HG03575 (cell line): ENCODE data around the gene CNKSR1.

Source experiments
- ATAC-seq: cut with Tn5 transposase; IDR thresholded peaks from one replicate; pipeline ENCODE4 v1.9.1; 2021; ENCODE audit not compliant: unreplicated experiment, insufficient number of reproducible peaks, low FRiP score; ENCODE audit errors: extremely low read depth

The CNKSR1 gene

GRCh38 chr1:26177182-26177684 is at the start of gene CNKSR1:
Gene CNKSR1 (plus strand): TSS chr1:26177491. CDS start chr1:26177548, 57 bp downstream.
- no peak for ATAC-seq

DNA sequence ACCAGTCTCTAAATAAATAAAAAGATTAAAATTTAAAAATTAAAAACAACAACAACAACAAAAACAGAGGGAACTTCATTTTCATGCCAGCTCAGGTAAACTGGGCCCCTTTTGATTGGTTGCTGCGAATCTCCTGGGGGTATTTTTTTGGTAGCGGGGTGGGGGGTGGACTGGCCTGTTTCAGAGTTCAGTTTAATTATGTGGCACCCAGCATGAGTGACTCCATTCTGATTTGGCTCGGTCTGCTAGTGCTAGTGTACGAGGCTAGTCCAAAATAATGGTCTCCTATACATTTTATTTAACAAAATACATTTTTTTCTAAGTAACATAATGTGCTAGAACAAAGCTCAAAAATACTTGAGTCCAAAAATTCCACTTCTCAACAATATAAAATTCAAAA is 47.5 kb upstream of the CNKSR1 start:
- ATAC-seq, result no peak

DNA sequence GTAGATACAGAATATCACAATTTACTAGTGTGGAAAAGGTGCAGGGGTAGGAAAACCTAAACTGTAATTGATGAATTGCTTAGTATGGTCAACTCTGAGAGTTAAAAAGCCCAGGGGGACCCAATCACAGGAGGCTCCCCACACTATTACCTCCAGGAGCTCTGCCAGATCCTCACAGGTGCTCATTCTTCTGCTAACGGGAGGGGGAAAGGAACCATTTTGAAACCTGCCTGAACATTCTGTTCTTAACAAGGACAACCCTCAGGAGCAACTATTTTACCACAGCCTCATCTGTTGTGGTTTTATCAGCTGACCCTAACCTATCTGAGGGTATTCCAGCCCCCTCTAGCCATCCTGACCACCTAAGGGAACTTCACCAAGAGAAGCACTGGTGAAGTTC is 46.6 kb upstream of the CNKSR1 start:
- ATAC-seq, result no peak

DNA sequence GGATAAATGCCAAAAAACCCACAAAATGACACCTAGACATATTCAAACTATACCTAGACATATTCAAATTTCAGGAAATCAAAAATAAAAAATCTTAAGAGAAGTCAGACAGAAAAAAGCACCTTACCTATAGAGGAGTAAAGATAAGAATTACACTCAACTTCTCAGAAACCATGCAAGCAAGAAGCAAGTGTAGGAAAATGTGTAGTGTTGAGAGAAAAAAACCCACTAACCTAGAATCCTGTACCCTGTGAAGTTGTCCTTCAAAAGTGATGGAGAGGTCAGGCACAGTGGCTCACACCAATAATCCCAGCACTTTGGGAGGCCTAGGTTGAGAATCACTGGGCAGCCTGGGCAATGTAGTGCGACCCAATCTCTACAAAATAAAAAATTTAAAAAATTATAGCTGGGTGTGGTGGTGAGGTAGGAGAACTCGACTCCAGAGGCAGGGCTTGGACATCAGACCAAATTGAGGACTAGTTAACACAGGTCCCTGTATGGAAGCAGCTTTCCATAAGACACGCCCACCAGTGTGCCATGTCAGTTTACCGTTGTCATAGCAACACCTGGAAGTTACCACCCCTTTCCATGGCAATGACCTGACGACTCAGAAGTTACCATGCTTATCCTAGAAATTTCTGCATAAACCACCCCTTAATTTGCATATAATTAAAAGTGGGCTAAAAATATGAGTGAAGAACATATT is 45.0 kb upstream of the CNKSR1 start:
- ATAC-seq, result no peak

DNA sequence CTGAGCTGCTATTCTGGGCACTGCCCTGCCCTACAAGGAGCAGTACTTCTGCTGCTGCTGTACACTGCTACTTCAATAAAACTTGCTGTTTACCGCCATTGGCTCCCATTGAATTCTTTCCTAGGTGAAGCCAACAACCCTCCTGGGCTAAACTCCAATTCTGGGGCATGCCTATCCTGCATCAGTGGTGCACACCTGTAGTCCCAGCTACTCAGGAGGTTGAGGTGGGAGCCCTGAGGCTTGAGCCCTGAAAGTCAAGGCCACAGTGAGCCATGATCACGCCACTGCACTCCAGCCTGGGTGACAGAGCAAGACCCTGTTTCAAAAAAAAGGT is 44.5 kb upstream of the CNKSR1 start:
- no peak for ATAC-seq

DNA sequence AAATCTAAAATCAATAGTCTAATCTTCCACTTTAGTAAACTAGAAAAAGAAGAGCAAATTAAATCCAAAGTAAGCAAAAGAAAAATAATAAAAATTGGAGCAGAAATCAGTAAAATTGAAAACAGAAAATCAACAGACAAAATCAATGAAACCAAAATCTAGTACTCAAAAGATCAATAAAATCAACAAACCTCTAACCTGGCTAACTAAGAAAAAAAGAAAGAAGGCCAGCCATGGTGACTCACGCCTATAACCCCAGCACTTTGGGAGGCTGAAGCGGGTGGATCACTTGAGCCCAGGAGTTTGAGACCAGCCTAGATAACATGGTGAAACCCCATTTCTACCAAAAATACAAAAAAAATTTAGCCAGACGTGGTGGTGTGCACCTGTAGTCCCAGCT is 42.8 kb upstream of the CNKSR1 start:
- ATAC-seq, result no peak

- ATAC-seq, result no peak
Observed at GRCh38 chr1:26138974-26139558, 38.2 kb upstream of the CNKSR1 start.

GRCh38 chr1:26142159-26142558 is 35.1 kb upstream of the CNKSR1 start:
- no peak for ATAC-seq

DNA sequence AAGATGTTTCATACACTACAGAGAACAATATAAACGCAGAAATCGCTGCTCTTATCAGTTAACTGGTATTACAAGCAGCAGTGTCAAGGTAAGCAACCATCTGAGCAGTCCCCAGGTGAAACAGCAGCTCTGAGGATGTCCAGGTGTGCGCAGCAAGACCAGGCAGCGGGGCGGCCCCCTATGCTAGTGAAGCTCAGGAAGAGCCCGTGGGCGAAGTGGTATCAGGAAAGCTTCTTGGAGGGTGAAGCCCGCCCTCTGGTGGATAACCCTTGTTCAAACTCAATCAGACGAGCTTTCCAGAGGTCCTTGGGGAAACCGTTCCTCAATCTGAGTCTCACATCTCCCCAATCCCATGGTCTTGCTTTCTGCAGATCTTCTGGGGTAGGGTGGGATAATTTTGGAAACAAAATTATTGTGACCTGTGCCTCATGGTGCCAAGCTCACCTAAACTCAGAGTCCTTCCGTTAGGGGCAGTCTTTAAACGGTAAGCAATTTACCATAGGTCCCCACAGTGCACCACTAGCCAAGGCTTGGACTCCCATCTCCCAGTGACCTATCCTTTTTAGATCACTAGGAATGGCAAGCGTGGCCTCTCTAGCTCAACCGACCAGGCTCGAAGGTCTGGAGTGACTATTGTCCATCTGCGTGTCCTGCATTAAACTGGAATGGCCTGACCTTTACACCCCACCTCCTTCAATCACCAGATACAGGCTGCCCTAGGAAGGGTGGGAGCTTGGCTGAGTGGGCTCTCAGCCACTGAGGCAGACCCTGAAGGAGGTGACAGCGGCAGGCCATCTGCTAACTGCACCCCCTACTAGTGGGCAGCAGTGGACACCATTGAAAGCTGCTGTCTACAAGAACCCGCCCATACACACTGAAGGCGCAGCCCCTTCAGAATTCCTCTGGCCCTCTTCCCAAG is 32.0 kb upstream of the CNKSR1 start:
- no peak for ATAC-seq

DNA sequence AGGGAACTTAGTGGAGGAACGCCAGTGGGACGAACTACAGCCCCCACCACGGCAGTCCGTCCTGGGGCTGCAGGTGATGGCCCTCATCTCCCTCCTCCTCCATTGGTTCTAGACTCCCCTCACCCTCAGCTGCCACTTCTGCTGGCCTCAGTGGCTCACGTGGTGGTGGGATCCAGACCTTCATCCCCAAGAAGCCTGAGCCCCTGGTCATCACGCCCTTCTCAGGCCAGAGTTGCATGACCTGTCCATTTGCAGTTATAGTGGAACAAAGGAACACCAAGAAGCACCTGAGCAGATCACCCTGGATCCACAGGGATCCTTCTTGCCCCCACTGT is 31.4 kb upstream of the CNKSR1 start:
- ATAC-seq, result no peak

GRCh38 chr1:26148887-26149286 is 28.4 kb upstream of the CNKSR1 start:
- no peak for ATAC-seq

DNA sequence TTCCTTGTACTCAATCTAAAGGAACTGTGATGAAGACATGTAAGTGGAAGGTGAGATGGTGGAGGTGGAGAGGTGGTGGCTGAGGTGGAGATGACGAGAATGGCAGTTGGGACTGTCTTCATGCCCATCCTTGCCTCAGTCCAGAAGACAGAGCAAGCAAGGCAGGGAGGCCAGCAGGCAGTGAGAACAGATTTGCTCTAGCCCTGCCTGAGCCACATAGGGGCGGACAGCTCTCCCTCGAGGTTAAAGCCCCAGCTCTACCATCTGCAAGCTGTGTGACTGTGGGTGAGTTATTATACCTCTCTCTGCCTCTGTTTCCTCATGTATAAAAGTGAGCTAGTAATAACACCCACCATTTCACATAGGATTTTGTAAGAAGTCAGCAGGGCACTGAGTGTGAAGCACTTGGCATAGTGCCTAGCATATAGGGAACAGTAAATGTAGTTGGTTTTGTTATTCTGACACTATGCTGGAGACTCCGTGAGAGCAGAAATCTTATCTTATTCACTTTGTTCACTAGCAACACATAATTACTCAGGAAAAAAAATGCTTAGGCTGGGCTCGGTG is 23.2 kb upstream of the CNKSR1 start:
- ATAC-seq, result no peak

- no peak for ATAC-seq
Observed at GRCh38 chr1:26154750-26155149, 22.5 kb upstream of the CNKSR1 start.

DNA sequence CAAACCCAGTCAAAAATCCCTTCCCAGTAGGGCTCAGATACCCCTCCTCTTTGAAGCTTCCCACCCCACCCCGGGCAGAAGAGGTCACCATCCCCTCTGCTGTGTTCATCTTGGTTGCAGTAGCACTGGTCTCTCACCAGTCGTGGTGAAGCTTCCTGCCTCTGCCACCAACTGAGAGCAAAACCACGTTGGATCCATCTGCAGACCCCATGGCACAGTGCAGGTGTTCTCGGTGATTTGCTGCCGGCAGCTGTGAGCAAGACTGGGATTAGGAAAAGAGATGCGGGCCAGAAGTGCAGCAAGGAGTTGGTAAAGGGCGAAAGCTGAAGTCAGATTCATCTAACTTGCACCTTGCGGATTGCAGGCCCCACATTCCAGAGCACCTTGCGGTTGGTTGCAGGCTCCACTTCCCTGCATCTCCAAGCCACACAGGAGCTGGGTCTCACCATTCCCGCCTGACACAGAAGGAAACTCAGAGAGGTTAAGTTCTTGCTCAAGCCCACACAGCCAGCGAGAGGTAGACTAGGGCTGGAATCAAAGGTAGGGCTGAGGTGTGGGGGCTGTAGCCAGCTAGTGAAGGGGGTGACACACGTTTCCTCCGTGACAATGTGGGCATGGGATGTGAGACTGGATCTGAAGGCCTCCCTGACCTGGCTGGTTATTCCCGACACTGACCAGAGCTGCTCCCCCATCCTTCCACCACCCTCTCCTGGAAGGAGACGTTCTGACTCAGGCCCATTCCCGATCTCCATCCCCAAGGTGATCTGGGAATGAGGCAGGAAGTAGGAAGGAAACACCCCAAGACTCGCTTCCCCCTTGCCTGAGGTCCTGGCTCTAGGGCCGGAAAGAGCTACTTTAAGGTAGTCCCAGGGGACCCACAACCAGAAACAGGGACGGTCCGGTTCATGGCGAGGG is 21.7 kb upstream of the CNKSR1 start:
- ATAC-seq, result no peak

DNA sequence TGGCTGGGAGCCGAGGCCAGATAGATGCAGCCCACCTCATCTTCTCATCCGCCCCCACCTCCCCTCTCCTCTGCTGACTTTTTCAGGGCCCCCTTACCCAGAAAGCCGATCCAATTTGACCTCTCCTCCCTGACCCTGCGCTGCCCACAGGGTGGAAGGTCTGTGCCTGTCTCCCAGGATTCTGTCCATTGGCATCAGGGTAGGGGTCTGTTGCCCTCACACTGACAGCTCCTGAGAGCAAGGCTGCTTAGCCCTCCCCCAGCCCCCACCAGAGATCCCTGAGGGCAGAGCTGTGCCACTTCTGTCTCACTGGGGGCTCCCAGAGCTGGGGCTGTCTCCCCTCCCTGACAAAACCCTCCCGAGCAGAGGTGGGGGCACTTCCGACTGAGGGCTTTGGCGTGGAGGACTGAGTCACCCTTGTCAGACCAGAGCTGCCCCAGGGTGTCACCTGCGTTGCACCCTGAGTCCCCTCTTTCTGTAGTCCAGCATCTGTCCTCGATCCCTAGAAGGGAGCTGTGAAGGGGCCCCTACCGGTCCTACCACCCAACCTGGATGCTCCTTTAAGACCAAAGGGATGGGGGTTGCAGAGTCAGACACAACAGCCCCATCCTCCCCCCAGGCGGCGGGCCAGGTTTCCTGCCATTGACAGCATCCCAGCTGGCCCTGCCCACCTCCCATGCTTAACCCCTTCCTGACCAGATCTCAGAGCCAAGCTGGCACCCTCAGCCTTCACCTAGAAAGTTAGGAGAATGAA is 20.8 kb upstream of the CNKSR1 start:
- no peak for ATAC-seq

DNA sequence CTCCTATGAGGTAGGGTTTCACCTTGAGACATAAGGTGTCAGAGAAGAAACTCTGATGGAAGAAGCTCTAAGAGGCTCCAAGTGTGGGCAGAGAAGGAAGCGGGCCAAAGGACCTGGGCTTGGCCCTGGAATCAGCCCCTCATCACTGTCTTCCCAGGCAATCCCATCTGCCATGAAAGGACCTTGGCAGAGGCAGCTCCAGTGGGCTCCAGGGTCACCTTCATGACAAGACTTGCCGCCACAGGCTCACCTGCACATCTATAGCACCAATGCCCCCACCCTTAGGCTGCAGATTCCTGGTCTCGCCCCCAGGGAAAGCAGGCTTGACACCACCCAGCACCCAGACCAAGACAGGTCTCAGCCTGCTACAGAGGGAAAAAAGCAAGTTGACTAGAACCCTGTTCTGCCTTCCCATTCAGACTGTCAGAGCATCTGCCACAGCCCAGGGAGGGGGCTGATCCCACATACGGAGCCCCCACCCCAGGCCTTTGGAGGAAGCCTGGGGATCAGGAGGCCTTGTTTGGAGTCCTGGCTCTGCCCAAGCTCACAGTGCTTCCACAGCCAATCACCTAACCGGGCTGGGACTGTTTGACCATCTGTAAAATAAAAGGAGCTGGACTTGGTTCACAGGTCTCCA is 18.9 kb upstream of the CNKSR1 start:
- ATAC-seq, result no peak

DNA sequence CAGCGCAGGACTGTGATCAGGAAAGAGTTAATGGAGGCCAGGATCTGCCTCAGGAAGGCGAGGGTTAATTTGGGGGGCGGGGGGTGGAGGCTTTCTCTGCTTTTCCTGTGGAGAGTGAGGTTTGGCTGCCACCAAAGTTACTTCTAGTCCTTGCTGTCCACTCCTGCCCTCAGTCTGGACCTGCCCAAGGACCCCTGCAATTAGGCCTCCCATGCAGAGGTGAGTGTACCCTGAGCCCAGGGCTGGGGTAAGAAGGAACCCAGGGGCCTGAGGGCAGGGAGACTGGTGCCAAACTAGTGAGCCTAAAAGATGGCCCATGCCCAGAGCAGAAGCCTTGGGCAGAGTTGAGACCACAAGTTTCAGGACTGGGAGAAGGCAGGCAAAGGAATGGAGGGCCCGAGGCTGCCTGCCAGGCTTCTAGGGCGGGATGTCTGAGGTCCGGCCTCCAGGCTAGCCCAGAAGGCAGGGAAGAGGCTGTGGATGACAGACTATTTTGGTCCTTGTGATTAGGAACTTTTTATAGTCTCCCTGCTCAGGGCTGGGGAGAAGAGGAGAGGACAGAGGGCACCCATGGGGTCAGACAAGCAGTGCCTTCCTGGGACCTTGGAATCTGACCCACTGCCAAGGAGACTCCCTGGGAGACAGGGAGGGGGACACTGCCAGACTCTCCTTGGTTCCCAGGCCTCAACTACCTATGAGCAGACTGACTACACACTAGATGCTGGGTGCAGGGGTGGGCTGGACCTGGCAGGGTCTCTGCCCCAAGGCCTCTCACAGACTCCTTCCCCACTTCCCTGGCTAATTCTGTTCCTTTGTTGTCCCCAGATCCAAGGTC is 18.2 kb upstream of the CNKSR1 start, which contains the start of gene FAM110D:
TSS of gene FAM110D (plus strand) at position 172 of the 835 bp plus-strand sequence. CDS start 2,213 bp downstream, outside the sequence.
- no peak for ATAC-seq
